ENCODE data around the gene MALAT1. TPM values are rescaled to one million over a fixed set of nuclear protein-coding genes. Genes with fewer than 3 reads are reported as not detected.
A peak's percentile ranks its signal among the peaks of the same experiment; 100 is the strongest.

The MALAT1 gene
- total and polyA plus RNA-seq, 2 donors (not counting 1 experiment from before 2014, with no cell fraction given) = 646 to 32,417 TPM

DNA sequence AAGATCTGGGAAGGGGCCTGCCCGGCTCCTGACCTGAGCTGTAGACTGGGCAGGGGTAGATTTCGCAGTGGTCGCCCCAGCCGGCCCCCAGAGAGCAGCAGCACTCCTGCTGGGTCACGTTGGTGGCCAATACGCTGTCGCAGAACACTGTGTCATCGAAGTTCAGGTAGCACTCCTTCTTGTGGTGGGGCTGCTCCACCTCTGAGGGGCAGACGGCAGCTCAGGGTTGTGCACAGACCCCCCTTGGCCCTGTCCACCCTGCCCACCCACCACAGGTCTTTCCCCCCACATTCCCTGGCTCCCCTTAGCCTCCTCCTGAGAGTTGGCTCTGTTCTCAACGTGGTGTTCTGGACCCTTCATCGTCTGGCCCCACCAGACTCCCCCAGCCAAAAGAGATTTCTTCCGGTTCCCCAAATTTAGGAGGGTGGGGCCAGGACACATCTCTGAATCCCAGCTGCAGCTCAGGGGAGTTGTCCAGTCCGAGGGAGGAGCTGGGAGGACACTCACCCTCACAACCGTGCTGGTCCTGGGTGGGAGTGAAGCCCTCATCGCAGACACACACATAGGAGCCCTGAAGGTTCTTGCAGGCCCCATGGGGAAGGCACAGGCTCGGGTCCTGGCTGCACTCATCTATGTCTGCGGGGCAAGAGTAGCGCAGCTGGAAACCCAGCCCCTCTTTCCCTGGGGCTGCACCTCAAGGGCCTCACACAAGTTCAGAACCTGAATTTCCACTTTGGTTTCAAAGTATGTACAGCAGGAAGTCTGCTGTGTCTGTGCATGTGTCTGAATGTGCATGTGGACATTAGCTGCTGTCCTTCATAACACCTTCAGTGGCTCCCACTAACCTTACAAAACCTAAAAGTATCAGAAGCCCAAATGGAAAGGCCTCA lies 42.5 kb downstream of the MALAT1 start:
- no peak for TF ChIP-seq EZH2 (IDR thresholded peaks at IDR 0.05; ENCODE audit: borderline replicate concordance, insufficient read depth, low read depth, low read length, poor library complexity, severe bottlenecking)
- Histone ChIP-seq H3K9ac (ENCODE audit: low read length) (peak overlapping the region; percentile 73), H3K4me1 (ENCODE audit: control insufficient read depth in 2 of 2, insufficient read depth in 2 of 2, low read length in 2 of 2) (peaks cover 16 to 25% of the 10 kb centered on the region in 2 donors), H3K4me3 (ENCODE audit: control extremely low read depth in 1 of 5, extremely low read depth in 1 of 5, insufficient read depth in 1 of 5, low read depth in 2 of 5, low read length in 4 of 5) (peak overlapping the region in 4 of 5 experiments; percentile 84 to 97 (median 88)), H3K27me3 (replicated peaks in 1 of 4; ENCODE audit: control extremely low read depth in 1 of 4, control insufficient read depth in 3 of 4, insufficient read depth in 4 of 4, low read length in 3 of 4) (no peaks in the 10 kb centered on the region), H3K4me2 (replicated peaks; ENCODE audit: low read depth, low read length, poor library complexity, severe bottlenecking) (peak overlapping the region; percentile 97), H4K20me1 (ENCODE audit: control insufficient read depth, insufficient read depth, low read length, poor library complexity, severe bottlenecking) (peaks cover 7% of the 10 kb centered on the region), H2AFZ (ENCODE audit: insufficient read depth, low read depth, low read length, poor library complexity, severe bottlenecking) (peak overlapping the region; percentile 80), H3K79me2 (ENCODE audit: control insufficient read depth, insufficient read depth, low read length) (no peaks in the 10 kb centered on the region), H3K9me3 (ENCODE audit: control extremely low read depth in 1 of 3, control insufficient read depth in 2 of 3, insufficient read depth in 1 of 3, low read length in 2 of 3) (no peaks in the 10 kb centered on the region), H3K36me3 (replicated peaks in 1 of 2; ENCODE audit: control extremely low read depth in 1 of 2, control insufficient read depth in 1 of 2, extremely low read depth in 1 of 2, insufficient read depth in 2 of 2, low read length in 1 of 2) (peaks cover 0 to 14% of the 10 kb centered on the region in 2 experiments), H3K27ac (ENCODE audit: low read length in 2 of 2) (peak overlapping the region; percentile 64 to 66)
- 43% methylated on average over 18 of the region's 18 CpGs for WGBS (ENCODE audit: insufficient coverage)
- Mint-ChIP-seq H3K4me1 (peaks cover 33% of the 10 kb centered on the region), H3K27me3 (no peaks in the 10 kb centered on the region), H3K9me3 (ENCODE audit: insufficient read depth) (no peaks in the 10 kb centered on the region), H3K4me3 (peak overlapping the region; percentile 95), H3K27ac (peak overlapping the region; percentile 96)
- intact Hi-C loops (cut with micrococcal nuclease) = loop anchor here (1.0 to 10.0 kb wide), 3 partner anchors 17 to 427 kb away; partner anchors contain the start of genes SCYL1, TM7SF2 and ZNHIT2
- ChIA-PET CTCF (interaction anchor here (0.5 to 9.2 kb wide), 37 partner anchors 7 to 667 kb away, joined by 3 to 144 read pairs (median 5); partner anchors contain the start of genes AP5B1, EHBP1L1, FAM89B and FRMD8), POLR2A (interaction anchor here (0.6 to 3.2 kb wide), 17 partner anchors 8 to 186 kb away, joined by 3 to 53 read pairs (median 7); partner anchors contain the start of genes EHBP1L1, FAM89B, KCNK7 and MALAT1)
- DNase-seq = no peak
- no peak for ATAC-seq (ENCODE audit: low read depth)

DNA sequence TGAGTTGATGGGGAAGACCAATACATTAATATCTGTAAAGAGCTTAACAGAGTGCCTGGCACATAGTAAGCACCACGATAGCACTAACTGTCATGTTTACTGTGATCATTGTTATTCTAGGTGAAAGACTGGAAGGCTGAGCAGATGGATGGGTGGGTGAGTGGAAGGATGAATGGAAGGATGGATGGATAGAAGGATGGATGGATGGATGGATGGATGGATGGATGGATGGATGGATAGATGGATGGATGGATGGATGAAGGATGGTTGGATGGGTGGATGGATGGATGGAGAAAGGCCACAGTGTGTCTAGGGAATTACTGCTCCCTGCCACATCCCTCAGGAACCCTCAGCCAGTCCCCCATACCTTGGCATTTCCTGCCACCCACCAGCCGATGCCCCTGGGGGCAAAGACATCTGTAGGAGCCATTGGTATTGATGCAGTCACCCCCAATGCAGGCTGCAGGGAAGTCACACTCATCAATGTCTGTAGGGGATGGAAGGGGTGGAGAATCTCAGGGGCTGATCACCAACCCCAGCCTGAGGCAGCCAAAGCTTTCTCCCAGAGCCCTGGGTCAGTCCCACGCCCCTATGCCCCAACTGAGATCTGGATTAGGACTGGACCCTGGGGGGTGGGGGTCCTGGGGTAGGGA lies 44.0 kb downstream of the MALAT1 start:
- no peak overlapping the region for H3K4me3 Mint-ChIP-seq

More for the DNA sequence above, 44.0 kb downstream of the MALAT1 start:
- intact Hi-C loops (cut with micrococcal nuclease) = loop anchor here (10.0 kb wide), 1 partner anchor 428 kb away; the partner anchor contains the start of genes TM7SF2 and ZNHIT2
- no peaks in the 10 kb centered on the region for H3K27me3 Mint-ChIP-seq
- no peak overlapping the region for H3K9ac ChIP-seq (ENCODE audit: low read length)
- no peaks in the 10 kb centered on the region for H3K79me2 ChIP-seq (ENCODE audit: control insufficient read depth, insufficient read depth, low read length)
- H3K4me3 ChIP-seq (ENCODE audit: control extremely low read depth in 1 of 5, extremely low read depth in 1 of 5, insufficient read depth in 1 of 5, low read depth in 2 of 5, low read length in 4 of 5) = no peak overlapping the region
- CTCF ChIA-PET = interaction anchor here (1.0 to 9.2 kb wide), 6 partner anchors 9 to 154 kb away, joined by 4 to 144 read pairs (median 49); partner anchors contain the start of genes FAM89B and ZNRD2
- peak overlapping the region; percentile 5 for H3K27ac Mint-ChIP-seq
- H4K20me1 ChIP-seq (ENCODE audit: control insufficient read depth, insufficient read depth, low read length, poor library complexity, severe bottlenecking) = peaks cover 7% of the 10 kb centered on the region
- no peak overlapping the region for H3K27ac ChIP-seq (ENCODE audit: low read length in 2 of 2)
- no peak overlapping the region for H3K4me2 ChIP-seq (replicated peaks; ENCODE audit: low read depth, low read length, poor library complexity, severe bottlenecking)
- H3K9me3 ChIP-seq (ENCODE audit: control extremely low read depth in 1 of 3, control insufficient read depth in 2 of 3, insufficient read depth in 1 of 3, low read length in 2 of 3) = no peaks in the 10 kb centered on the region
- POLR2A ChIA-PET = interaction anchor here (0.6 to 1.1 kb wide), 3 partner anchors 47 to 140 kb away, joined by 3 read pairs; partner anchors contain the start of gene KCNK7
- 90% methylated on average over 2 of the region's 3 CpGs for WGBS (ENCODE audit: insufficient coverage)
- no peaks in the 10 kb centered on the region for H3K27me3 ChIP-seq (replicated peaks in 1 of 4; ENCODE audit: control extremely low read depth in 1 of 4, control insufficient read depth in 3 of 4, insufficient read depth in 4 of 4, low read length in 3 of 4)
- no peak overlapping the region for H2AFZ ChIP-seq (ENCODE audit: insufficient read depth, low read depth, low read length, poor library complexity, severe bottlenecking)
- H3K4me1 ChIP-seq (ENCODE audit: control insufficient read depth in 2 of 2, insufficient read depth in 2 of 2, low read length in 2 of 2) = peaks cover 28 to 38% of the 10 kb centered on the region in 2 donors
- no peak for ATAC-seq (ENCODE audit: low read depth)
- TF ChIP-seq, protein P1, sequence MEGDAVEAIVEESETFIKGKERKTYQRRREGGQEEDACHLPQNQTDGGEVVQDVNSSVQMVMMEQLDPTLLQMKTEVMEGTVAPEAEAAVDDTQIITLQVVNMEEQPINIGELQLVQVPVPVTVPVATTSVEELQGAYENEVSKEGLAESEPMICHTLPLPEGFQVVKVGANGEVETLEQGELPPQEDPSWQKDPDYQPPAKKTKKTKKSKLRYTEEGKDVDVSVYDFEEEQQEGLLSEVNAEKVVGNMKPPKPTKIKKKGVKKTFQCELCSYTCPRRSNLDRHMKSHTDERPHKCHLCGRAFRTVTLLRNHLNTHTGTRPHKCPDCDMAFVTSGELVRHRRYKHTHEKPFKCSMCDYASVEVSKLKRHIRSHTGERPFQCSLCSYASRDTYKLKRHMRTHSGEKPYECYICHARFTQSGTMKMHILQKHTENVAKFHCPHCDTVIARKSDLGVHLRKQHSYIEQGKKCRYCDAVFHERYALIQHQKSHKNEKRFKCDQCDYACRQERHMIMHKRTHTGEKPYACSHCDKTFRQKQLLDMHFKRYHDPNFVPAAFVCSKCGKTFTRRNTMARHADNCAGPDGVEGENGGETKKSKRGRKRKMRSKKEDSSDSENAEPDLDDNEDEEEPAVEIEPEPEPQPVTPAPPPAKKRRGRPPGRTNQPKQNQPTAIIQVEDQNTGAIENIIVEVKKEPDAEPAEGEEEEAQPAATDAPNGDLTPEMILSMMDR (IDR thresholded peaks at IDR 0.05) = no peak
- no peak for TF ChIP-seq EZH2 (IDR thresholded peaks at IDR 0.05; ENCODE audit: borderline replicate concordance, insufficient read depth, low read depth, low read length, poor library complexity, severe bottlenecking)
- DNase-seq = no peak
- H3K36me3 ChIP-seq (replicated peaks in 1 of 2; ENCODE audit: control extremely low read depth in 1 of 2, control insufficient read depth in 1 of 2, extremely low read depth in 1 of 2, insufficient read depth in 2 of 2, low read length in 1 of 2) = peaks cover 0 to 9% of the 10 kb centered on the region in 2 experiments
- no peaks in the 10 kb centered on the region for H3K9me3 Mint-ChIP-seq (ENCODE audit: insufficient read depth)
- H3K4me1 Mint-ChIP-seq = peaks cover 43% of the 10 kb centered on the region
